Keratinocyte (primary cell): Measurements from ENCODE around the gene LPCAT1.

Experiments used
- CTCF ChIP-seq, 3 experiments: IDR thresholded peaks in 1 of 3; conservative IDR thresholded peaks in 1 of 3; optimal IDR thresholded peaks in 1 of 3; 2 replicates in 2 of 3; 3 replicates in 1 of 3; pipeline versions ENCODE3 to v1.5.1; 2011; ENCODE audit warnings: low read length in 3 of 3, mild to moderate bottlenecking in 3 of 3, moderate library complexity in 2 of 3, control low read depth in 1 of 3, inconsistent platforms in 1 of 3; ENCODE audit not compliant: insufficient read depth in 2 of 3; ENCODE audit errors: extremely low read depth in 1 of 3
- EZH2 ChIP-seq: IDR thresholded peaks from one replicate; pipeline ENCODE4 v1.6.1; 2012; ENCODE audit warnings: inconsistent platforms, mild to moderate bottlenecking, low read length, moderate library complexity

DNA sequence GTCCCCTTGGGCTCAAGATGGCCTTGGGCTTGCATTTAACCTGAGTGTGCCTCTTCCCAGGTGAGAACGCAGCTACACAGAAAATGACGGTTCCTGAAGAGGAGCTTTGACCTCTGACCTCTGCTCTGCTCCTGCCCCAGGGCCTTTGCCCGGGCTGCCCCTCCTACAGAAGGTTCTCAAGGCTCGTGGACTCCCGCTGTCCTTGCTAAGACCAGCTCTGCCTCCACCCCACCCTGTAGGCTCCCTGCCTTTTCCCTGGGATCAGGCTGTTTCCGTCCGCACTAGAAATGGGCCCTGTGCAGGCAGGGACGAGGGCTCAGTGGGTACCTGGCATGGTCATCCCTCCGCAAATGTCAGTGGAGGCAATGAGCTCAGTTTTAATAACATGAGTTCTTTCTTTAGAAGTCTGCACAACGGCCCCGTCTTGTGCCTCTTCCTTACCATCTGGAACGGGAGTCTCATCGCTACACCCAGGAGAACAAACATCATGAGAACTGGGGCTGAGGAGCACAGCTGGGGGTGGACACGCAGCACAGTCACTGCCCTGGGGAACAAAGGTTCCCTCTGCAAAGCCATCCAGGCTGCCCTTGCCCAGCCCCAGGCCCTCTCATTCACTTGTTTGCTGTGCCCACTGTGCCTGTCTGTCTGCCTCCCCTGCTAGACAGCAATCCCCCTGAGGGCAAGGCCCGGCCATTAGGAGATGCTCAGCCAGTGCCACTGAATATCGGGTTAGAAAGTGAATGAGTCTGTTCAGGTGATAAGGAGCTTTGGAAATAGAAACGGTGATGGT is 26.7 kb upstream of the LPCAT1 start:
- TF ChIP-seq CTCF (optimal IDR thresholded peaks at IDR 0.05 in 1 of 3, IDR thresholded peaks at IDR 0.05 in 1 of 3, conservative IDR thresholded peaks at IDR 0.05 in 1 of 3; ENCODE audit: extremely low read depth in 1 of 3, insufficient read depth in 2 of 3, low read length in 3 of 3), result no peak
- no peak for TF ChIP-seq EZH2
